ENCODE measurements around the gene CASQ2. TPM values are rescaled to one million over a fixed set of nuclear protein-coding genes. Genes with fewer than 3 reads are reported as not detected.

CASQ2 gene
- total and polyA plus RNA-seq, 3 donors from 2014 or later, result 0.74 to 8.6 (median 1.9) TPM

GRCh38 chr1:115714572-115715141 lies 53.9 kb downstream of the CASQ2 start:
- intact Hi-C loops (cut with DNase I; ENCODE audit: low total_unique reads), result loop anchor here (5.0 kb wide), 1 partner anchor 58 kb away; no protein-coding TSS in a partner anchor
- Histone ChIP-seq H3K9me3 (no peaks in the 10 kb centered on the region), H3K27me3 (no peaks in the 10 kb centered on the region), H3K27ac (no peak overlapping the region), H3K4me3 (no peak overlapping the region), H3K36me3 (ENCODE audit: low read depth, missing control alignments) (no peaks in the 10 kb centered on the region), H3K4me1 (no peaks in the 10 kb centered on the region)
- DNase-seq, result no peak
- WGBS, 2 donors, result 87% methylated on average over 1 of the region's 1 CpG; no CpG with 5 or more reads in 1 of the 2 donors
- TF ChIP-seq POLR2A (IDR thresholded peaks at IDR 0.05) (no peak), CTCF (IDR thresholded peaks at IDR 0.05) (no peak)

GRCh38 chr1:115713906-115714305 lies 54.6 kb downstream of the CASQ2 start:
- H3K27ac ChIP-seq, result no peak overlapping the region
- TF ChIP-seq CTCF (IDR thresholded peaks at IDR 0.05), result no peak
- no peak for TF ChIP-seq POLR2A (IDR thresholded peaks at IDR 0.05)
- 86 to 89% methylated on average over 5 of the region's 5 CpGs for WGBS, 2 donors
- no peaks in the 10 kb centered on the region for H3K36me3 ChIP-seq (ENCODE audit: low read depth, missing control alignments)
- no peaks in the 10 kb centered on the region for H3K9me3 ChIP-seq
- no peak for DNase-seq
- intact Hi-C loops (cut with DNase I; ENCODE audit: low total_unique reads), result no loop called here
- H3K4me3 ChIP-seq, result no peak overlapping the region
- H3K27me3 ChIP-seq, result no peaks in the 10 kb centered on the region
- H3K4me1 ChIP-seq, result no peaks in the 10 kb centered on the region

- intact Hi-C loops (cut with DNase I; ENCODE audit: low total_unique reads), result no loop called here
Observed at GRCh38 chr1:115712911-115713609, 55.5 kb downstream of the CASQ2 start.

GRCh38 chr1:115710859-115711624 lies 57.5 kb downstream of the CASQ2 start:
- H3K4me3 ChIP-seq, result no peak overlapping the region
- WGBS, 2 donors, result 65 to 71% methylated on average over 6 to 9 of the region's 9 CpGs
- H3K9me3 ChIP-seq, result no peaks in the 10 kb centered on the region
- H3K4me1 ChIP-seq, result no peaks in the 10 kb centered on the region
- H3K27me3 ChIP-seq, result no peaks in the 10 kb centered on the region
- H3K36me3 ChIP-seq (ENCODE audit: low read depth, missing control alignments), result no peaks in the 10 kb centered on the region
- TF ChIP-seq POLR2A (IDR thresholded peaks at IDR 0.05) (no peak), CTCF (IDR thresholded peaks at IDR 0.05) (no peak)
- DNase-seq, result no peak
- no peak overlapping the region for H3K27ac ChIP-seq
- intact Hi-C loops (cut with DNase I; ENCODE audit: low total_unique reads), result no loop called here

More at GRCh38 chr1:115712911-115713609, 55.5 kb downstream of the CASQ2 start:
- H3K27ac ChIP-seq, result no peak overlapping the region
- no peaks in the 10 kb centered on the region for H3K36me3 ChIP-seq (ENCODE audit: low read depth, missing control alignments)
- H3K4me1 ChIP-seq, result no peaks in the 10 kb centered on the region
- WGBS, 2 donors, result 88 to 90% methylated on average over 10 of the region's 10 CpGs
- no peak overlapping the region for H3K4me3 ChIP-seq
- H3K9me3 ChIP-seq, result no peaks in the 10 kb centered on the region
- no peak for TF ChIP-seq CTCF (IDR thresholded peaks at IDR 0.05)
- no peak for TF ChIP-seq POLR2A (IDR thresholded peaks at IDR 0.05)
- DNase-seq, result no peak
- no peaks in the 10 kb centered on the region for H3K27me3 ChIP-seq

Data from testis (tissue), 3 donors.